Muscle layer of duodenum (tissue), 2 donors: Measurements from ENCODE around the gene BNIPL.
A peak's percentile ranks its signal among the peaks of the same experiment; 100 is the strongest.

Experiments used
- H3K27ac ChIP-seq: one replicate; pipeline ENCODE4 v1.7.0; 2013; ENCODE audit warnings: mild to moderate bottlenecking, low read length
- H3K27me3 ChIP-seq: one replicate; pipeline ENCODE4 v1.7.0; 2013; ENCODE audit warnings: low read depth, mild to moderate bottlenecking, control low read depth, low read length
- H3K36me3 ChIP-seq, 2 donors: one replicate each; pipeline ENCODE4 v1.7.0; 2013; ENCODE audit warnings: low read length in 2 of 2, control low read depth in 1 of 2, mild to moderate bottlenecking in 1 of 2; ENCODE audit not compliant: insufficient read depth in 2 of 2, control insufficient read depth in 1 of 2
- H3K4me1 ChIP-seq, 2 donors: one replicate each; pipeline ENCODE4 v1.7.0; 2013; ENCODE audit warnings: low read length in 2 of 2, mild to moderate bottlenecking in 2 of 2, control low read depth in 1 of 2, moderate library complexity in 1 of 2; ENCODE audit not compliant: insufficient read depth in 2 of 2, control insufficient read depth in 1 of 2
- H3K4me3 ChIP-seq, 2 donors: one replicate each; pipeline ENCODE4 v1.7.0; 2013; ENCODE audit warnings: low read length in 2 of 2, low read depth in 1 of 2, mild to moderate bottlenecking in 1 of 2
- H3K9me3 ChIP-seq, 2 donors: one replicate each; pipeline ENCODE4 v1.7.0; 2013; ENCODE audit warnings: low read length in 2 of 2, control low read depth in 1 of 2, mild to moderate bottlenecking in 1 of 2; ENCODE audit not compliant: control insufficient read depth in 1 of 2
- donor health status: healthy.

BNIPL gene

DNA sequence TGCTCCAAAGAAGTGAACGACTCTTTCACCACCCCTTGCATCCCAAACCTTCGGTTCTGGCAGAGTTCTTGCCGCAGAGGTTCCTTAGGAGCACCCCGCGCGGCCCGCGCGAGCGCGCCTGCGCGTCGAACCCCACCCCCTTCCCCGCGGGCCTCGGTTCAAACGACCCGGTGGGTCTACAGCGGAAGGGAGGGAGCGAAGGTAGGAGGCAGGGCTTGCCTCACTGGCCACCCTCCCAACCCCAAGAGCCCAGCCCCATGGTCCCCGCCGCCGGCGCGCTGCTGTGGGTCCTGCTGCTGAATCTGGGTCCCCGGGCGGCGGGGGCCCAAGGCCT, 11.2 kb downstream of the BNIPL start, which contains the start of gene C1orf56:
Gene C1orf56, plus strand, starts transcription at position 161 of the 334 bp plus-strand sequence. Its CDS starts 97 bp downstream, at position 258.
- H3K36me3 ChIP-seq: peaks cover 7 to 12% of the 10 kb centered on the region in 2 donors
- H3K9me3 ChIP-seq: no peaks in the 10 kb centered on the region
- H3K4me3 ChIP-seq: peak within 1 kb of the TSS; percentile 83 to 92

DNA sequence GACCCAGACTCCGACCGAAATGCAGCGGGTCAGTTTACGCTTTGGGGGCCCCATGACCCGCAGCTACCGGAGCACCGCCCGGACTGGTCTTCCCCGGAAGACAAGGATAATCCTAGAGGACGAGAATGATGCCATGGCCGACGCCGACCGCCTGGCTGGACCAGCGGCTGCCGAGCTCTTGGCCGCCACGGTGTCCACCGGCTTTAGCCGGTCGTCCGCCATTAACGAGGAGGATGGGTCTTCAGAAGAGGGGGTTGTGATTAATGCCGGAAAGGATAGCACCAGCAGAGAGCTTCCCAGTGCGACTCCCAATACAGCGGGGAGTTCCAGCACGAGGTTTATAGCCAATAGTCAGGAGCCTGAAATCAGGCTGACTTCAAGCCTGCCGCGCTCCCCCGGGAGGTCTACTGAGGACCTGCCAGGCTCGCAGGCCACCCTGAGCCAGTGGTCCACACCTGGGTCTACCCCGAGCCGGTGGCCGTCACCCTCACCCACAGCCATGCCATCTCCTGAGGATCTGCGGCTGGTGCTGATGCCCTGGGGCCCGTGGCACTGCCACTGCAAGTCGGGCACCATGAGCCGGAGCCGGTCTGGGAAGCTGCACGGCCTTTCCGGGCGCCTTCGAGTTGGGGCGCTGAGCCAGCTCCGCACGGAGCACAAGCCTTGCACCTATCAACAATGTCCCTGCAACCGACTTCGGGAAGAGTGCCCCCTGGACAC, 11.7 kb downstream of the BNIPL start:
- peaks cover 6 to 14% of the 10 kb centered on the region in 2 donors for H3K4me1 ChIP-seq

More for the DNA sequence above, 11.2 kb downstream of the BNIPL start, which contains the start of gene C1orf56:
- H3K27me3 ChIP-seq: no peaks in the 10 kb centered on the region
- peak within 1 kb of the TSS; percentile 78 for H3K27ac ChIP-seq
- H3K4me1 ChIP-seq: peaks cover 6 to 14% of the 10 kb centered on the region in 2 donors

GRCh38 chr1:151048645-151049032, 12.3 kb downstream of the BNIPL start:
- H3K9me3 ChIP-seq: no peaks in the 10 kb centered on the region

More for the DNA sequence above, 11.7 kb downstream of the BNIPL start:
- Histone ChIP-seq H3K36me3 (peaks cover 11 to 17% of the 10 kb centered on the region in 2 donors), H3K9me3 (no peaks in the 10 kb centered on the region), H3K27ac (peak overlapping the region; percentile 78), H3K27me3 (no peaks in the 10 kb centered on the region), H3K4me3 (peak overlapping the region; percentile 83 to 92)

GRCh38 chr1:151049458-151049857, 13.1 kb downstream of the BNIPL start:
- Histone ChIP-seq H3K4me1 (peaks cover 6 to 14% of the 10 kb centered on the region in 2 donors), H3K4me3 (no peak overlapping the region), H3K36me3 (peaks cover 24 to 31% of the 10 kb centered on the region in 2 donors), H3K27me3 (no peaks in the 10 kb centered on the region), H3K27ac (no peak overlapping the region), H3K9me3 (no peaks in the 10 kb centered on the region)

More at GRCh38 chr1:151048645-151049032, 12.3 kb downstream of the BNIPL start:
- peak overlapping the region; percentile 78 for H3K27ac ChIP-seq
- H3K27me3 ChIP-seq: no peaks in the 10 kb centered on the region
- H3K36me3 ChIP-seq: peaks cover 16 to 23% of the 10 kb centered on the region in 2 donors
- peak overlapping the region; percentile 83 to 92 for H3K4me3 ChIP-seq
- peaks cover 6 to 14% of the 10 kb centered on the region in 2 donors for H3K4me1 ChIP-seq

DNA sequence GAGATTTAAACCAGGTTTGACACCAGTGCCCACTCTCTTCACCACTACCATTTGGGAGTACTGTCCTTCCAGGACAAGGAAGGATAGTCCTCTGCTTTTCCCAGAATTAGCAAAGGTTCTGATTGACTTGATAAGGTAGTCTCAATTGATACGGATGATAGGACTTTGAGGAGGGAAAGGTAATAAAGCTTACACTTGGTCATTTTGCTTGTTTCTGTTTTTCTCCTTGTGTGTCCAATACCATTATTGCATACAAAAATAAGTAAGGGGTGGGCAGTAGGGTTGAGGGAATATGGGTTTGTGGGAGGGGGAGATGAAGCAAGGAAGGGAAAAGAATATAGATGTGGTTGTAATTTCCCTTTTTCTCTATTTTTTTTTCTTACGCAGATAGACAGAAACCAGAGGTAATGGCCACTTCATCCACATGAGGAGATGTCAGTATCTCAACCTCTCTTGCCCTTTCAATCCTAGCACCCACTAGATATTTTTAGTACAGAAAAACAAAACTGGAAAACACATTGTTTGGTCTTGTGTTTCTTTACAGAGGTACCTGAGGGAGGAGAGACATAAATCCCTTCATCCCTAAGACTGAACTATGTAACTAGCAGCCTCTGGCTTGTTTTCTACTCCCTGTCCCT, 13.8 kb downstream of the BNIPL start:
- peaks cover 6 to 14% of the 10 kb centered on the region in 2 donors for H3K4me1 ChIP-seq
- peaks cover 31 to 38% of the 10 kb centered on the region in 2 donors for H3K36me3 ChIP-seq
- no peak overlapping the region for H3K4me3 ChIP-seq
- H3K27ac ChIP-seq: no peak overlapping the region
- H3K9me3 ChIP-seq: no peaks in the 10 kb centered on the region
- H3K27me3 ChIP-seq: no peaks in the 10 kb centered on the region

DNA sequence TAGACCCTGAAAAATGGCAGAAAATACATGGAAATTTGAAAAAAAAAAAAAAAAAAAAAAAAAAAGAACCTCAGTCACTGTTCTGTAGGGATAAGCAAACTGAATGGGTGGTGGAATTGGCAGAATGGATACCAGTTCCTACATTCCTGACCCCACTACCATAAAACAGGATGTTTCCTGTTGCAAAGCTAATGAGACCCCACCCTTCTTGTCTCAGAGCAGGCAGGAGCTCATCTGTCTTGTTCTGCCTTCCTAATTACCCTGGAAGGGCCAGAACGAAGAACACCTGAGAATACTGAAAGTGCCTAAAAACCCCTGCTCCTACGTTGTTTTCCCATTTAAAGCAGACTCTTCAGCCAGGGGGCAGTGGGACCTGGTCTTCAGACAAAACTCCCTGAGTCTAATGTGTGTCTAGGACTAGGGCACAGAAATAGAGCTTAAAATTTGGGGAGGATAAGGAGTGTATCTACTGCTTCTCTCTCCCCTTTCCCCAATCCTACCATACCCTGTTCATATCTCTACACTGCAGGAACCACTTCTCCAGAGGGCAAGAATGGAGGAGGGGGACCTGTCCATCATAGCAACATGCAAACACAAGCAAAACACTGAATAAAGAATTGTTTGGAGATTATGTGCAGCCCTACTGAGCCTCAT, 15.1 kb downstream of the BNIPL start:
- peaks cover 42 to 47% of the 10 kb centered on the region in 2 donors for H3K36me3 ChIP-seq
- H3K4me1 ChIP-seq: peaks cover 6 to 27% of the 10 kb centered on the region in 2 donors

GRCh38 chr1:151054971-151055547, 18.7 kb downstream of the BNIPL start:
- peaks cover 42 to 64% of the 10 kb centered on the region in 2 donors for H3K36me3 ChIP-seq
- H3K9me3 ChIP-seq: no peaks in the 10 kb centered on the region
- H3K4me3 ChIP-seq: no peak overlapping the region
- H3K4me1 ChIP-seq: peaks cover 7 to 33% of the 10 kb centered on the region in 2 donors
- H3K27me3 ChIP-seq: no peaks in the 10 kb centered on the region
- H3K27ac ChIP-seq: peak overlapping the region; percentile 70

More for the DNA sequence above, 15.1 kb downstream of the BNIPL start:
- H3K9me3 ChIP-seq: no peaks in the 10 kb centered on the region
- no peak overlapping the region for H3K27ac ChIP-seq
- H3K27me3 ChIP-seq: no peaks in the 10 kb centered on the region
- H3K4me3 ChIP-seq: no peak overlapping the region

DNA sequence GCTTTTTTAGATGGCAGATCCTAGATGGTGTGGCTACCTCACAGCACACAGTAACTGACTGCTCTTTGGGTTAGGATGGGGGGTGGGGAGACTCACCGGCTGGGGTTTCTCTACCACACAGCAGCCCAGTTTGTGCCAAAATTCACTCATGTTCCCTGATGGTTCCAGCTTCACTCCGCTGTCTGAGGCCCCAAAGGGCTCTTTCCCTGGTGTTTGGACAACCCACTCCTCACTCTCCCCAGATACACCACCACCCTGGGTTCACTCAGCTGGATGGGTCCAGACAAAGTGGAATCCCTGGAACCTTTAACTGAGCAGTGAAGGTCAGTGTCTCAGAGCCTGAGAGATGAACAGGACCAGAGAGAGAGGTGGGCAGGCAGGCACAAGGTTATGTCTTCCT, 19.2 kb downstream of the BNIPL start:
- H3K4me1 ChIP-seq: peaks cover 7 to 33% of the 10 kb centered on the region in 2 donors
- H3K9me3 ChIP-seq: no peaks in the 10 kb centered on the region
- no peaks in the 10 kb centered on the region for H3K27me3 ChIP-seq
- H3K36me3 ChIP-seq: peaks cover 42 to 64% of the 10 kb centered on the region in 2 donors
- H3K4me3 ChIP-seq: no peak overlapping the region
- H3K27ac ChIP-seq: peak overlapping the region; percentile 70

DNA sequence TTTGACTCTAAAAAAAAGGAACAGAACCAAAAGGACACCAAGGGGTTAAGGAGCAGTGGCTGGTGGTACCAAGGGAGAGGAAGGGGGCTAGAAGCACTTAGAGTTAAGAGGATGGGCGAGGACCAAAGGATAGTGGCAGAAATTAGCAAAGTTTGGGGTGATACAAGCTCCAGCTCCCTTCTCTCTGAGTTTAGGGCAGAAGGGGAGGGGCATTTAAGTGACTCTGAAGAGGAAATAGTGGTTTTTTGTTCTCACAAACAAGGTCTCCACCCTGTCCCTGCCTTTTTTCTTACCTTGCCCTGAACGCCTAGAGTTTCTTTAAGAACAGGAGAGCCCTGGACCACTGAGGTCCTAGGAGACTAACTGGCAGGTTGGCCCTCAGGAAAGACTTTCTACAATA, 19.8 kb downstream of the BNIPL start:
- H3K4me3 ChIP-seq: peak overlapping the region; percentile 2 to 99
- peaks cover 42 to 64% of the 10 kb centered on the region in 2 donors for H3K36me3 ChIP-seq
- no peaks in the 10 kb centered on the region for H3K9me3 ChIP-seq
- H3K4me1 ChIP-seq: peaks cover 7 to 38% of the 10 kb centered on the region in 2 donors
- peak overlapping the region; percentile 70 for H3K27ac ChIP-seq
- H3K27me3 ChIP-seq: no peaks in the 10 kb centered on the region

DNA sequence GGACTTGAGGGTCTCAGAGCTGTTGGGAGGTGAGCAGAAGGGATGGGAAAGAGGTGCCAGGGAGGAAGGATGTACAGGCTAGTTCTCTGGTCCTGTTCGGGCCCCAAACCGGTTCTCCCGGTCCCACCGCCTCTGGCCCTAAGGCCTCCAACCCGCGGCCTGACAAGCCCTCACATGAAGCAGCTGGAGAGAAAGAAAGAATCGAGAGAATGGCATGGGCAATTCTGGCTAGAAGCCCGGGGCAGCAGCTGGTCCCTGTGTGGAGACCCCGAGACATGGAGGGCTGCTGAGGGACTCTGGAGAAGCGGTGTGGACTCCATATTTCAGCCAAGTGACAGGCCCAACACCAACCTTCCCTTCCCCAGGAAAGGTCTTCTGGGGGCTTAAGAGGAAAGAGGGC, 22.3 kb downstream of the BNIPL start:
- Histone ChIP-seq H3K4me3 (peak overlapping the region; percentile 90 to 99), H3K27ac (peak overlapping the region; percentile 98), H3K4me1 (peaks cover 7 to 41% of the 10 kb centered on the region in 2 donors), H3K36me3 (peaks cover 25 to 41% of the 10 kb centered on the region in 2 donors), H3K9me3 (no peaks in the 10 kb centered on the region), H3K27me3 (no peaks in the 10 kb centered on the region)
